Activated naive CD4-positive, alpha-beta T cell (primary cell): ENCODE data around the gene DNAJB6.

Experiments used
- DNase-seq, 4 experiments: peaks; one replicate each; lab custom pipeline; 2025; lab: John Stamatoyannopoulos, UW

DNAJB6 gene

GRCh38 chr7:157466867-157467261 lies 130.1 kb downstream of the DNAJB6 start:
- DNase-seq: no peak
